ENCODE results near the gene GALNT17.

Gene GALNT17

DNA sequence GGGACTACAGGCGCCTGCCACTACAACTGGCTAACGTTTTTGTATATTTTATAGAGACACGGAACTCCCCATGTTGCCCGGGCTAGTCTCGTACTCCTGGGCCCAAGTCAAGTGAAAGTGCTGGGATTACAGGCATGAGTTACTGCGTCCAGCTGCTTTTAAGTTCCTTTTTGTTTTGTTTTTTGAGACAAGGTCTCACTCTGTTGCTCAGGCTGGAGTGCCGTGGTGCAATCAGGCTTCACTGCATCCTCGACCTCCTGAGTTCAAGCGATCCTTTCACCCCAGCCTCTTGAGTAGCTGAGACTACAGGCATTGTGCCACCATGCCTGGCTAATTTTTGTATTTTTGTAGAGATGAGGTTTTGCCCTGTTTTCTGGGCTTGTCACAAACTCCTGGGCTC, 155.0 kb downstream of the GALNT17 start:
- no peak for DNase-seq

DNA sequence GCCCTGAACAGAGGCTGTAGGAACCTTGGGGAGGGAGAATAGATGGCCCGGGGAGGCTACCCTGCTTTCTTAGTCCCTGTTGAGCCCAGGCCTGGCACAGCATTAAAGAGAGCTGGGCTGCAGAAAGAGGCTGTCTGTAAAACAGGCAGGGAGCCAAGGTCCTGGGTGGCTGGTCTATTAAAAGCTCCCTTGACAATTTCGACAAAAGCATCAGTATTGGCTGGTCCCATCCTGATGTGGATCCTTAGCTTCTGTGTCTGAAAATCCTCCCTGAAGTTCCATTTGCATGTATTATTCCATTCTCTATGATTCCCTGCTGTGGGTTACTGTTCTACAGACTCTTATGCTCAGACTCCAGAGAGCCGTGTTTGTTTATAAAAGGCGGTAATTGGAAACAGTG, 158.5 kb downstream of the GALNT17 start:
- no peak for DNase-seq

DNA sequence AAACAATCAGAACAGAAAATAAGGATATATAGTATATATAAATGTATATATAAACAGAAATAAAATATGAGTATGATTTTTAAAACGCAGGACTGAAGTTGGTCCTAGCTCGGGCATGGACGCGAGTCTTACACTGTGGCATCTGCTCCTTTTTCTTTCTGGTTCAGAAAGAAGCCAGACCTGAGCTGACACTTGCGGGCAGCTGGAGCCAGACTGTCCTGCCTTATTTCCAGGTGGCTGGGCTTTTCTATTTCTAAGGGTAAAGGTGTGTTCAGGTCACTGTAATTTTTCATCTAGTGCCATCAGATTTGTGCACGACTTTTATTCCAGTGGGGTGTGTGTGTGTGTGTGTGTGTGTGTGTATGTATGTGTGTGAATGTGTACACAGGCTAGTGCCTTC, 166.4 kb downstream of the GALNT17 start:
- DNase-seq, result no peak

DNA sequence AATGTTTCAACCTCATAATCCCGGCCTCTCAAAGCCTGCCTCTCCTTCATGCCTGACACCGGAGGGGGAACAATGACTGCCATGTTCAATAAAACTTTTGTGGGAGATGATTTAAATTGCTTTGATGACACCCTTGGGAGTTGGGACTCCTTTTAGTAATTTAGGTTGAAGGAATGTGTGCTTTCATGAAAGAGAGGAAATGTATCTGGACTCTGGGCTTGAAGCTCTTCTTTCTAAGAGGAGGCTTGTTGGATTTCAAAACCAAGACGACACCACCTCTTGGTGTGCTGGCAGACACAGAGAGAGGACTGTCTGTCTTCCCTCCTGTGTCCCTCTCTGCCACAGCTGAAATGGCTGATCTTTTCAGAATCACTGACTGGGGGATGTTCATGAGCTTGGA, 168.1 kb downstream of the GALNT17 start:
- DNase-seq, result no peak

DNA sequence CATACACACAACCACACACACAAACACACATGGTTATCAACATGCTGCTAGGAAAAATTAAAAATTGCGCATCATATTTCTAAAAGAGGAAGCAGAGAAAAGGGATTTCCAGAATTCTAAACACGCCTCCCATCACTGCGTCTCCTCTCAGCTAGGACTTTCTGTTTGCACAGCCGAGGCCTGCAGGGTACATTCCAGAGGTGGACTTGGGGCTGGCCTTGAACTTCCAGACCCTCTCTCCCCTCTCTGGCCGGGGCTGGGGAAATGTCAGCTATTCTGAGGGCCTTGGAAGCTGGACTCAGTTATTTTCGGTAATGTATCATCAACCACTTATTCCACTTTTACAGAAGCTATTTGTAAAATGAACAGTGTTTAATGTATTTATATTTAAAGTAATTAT, 168.7 kb downstream of the GALNT17 start:
- no peak for DNase-seq

DNA sequence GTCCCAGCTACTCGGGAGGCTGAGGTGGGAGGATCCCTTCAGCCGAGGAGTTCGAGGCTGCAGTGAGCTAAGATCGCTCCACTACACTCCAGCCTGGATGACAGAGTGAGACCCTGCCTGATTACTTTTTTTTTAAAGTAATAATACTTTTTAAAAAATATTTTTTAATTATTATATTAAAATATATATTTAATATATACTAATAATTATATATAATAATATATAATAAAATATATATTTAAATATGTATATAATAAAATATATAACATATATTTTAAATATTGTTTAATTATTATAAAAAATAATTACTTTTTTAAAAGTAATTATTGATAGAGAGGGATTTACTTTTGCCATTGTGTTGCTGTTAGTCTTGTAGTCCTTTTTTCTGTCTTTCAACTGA, 169.2 kb downstream of the GALNT17 start:
- DNase-seq, result no peak

DNA sequence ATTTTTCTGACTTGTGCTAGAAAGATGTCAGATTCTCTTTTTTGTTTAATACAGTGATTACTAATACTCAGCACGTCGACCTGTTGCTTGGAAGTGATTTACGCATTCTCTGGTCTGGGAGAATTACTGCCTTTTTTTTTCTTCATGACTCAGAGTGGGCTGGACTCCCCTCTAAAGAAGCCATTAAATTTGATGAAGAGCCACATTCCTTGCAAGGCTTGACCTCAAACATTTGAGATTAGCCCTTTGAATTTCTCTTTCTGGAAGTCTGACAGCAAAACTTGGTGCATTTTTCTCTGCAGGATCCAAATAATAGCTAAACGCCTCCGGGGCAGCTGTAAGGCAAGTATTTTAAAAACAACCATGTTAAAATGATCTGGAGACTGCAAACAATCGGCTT, 171.6 kb downstream of the GALNT17 start:
- DNase-seq, result no peak

DNA sequence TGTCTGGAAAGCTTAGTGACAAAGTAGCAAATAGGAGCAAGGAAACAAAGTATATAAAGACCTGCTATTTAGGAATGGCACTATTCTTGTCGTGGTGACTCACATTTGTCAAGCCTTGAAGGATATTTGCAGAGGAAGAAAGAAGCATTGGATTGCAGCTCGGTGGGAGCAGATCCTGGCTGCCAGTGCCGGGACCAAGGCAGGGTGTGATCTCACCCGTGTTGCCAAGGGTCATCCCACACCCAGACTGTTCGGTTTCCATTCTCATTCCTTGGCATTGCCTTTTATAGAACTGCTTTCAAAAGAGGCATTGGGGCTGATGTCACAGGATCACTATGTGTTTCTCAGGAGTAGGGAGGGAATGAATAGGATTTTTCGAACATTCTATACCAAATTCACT, 176.2 kb downstream of the GALNT17 start:
- no peak for DNase-seq

DNA sequence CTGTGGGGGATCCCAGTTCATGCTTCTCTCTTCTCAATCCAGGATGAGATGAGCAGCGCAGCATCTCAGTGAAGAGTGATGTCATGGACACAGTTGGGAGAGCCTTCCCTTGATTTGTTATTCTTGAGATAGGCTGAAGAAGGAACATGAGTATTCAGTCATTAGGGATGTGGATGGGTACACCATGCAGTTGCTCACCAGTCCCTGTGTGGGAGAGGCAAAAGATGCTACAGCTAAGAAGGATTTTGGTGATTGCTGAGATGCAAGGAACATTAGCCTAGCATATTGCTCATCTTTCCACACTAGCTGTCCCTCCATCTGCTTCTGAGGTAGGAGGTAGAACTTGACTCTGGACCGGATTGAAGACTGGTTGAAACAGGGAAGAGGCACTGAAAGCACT, 179.6 kb downstream of the GALNT17 start:
- no peak for DNase-seq

DNA sequence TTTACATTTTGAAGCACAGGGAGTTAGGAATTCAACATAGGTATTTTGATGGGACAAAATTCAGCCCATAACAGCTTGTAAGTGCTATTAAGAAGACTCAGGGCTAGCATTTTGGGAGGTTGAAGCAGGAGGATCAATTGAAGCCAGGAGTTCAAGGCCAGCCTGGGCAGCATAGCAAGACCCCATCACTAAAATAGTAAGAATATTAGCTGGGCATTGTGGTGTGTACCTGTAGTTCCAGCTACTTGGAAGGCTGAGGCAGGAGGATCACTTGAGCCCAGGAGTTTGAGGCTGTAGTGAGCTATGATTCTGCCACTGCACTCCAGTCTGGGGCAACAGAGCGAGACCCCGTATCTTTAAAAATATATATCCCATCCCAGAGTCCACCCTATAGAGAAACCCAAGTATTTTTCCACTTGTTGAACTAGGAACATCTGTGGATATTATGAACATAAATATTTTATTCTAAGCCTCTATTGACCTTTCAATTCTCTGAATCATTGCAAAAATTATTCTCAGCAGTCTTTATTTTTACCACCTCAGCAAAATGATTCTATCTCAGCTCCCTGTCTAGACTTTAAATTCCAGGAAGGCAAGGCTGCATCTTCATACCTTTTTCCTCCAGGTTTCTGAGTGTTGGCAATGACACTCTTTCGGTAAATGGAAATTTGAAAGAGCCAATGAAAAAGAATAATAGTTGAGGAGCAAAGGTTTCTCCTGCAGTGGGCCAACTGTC, 181.0 kb downstream of the GALNT17 start:
- no peak for DNase-seq

DNA sequence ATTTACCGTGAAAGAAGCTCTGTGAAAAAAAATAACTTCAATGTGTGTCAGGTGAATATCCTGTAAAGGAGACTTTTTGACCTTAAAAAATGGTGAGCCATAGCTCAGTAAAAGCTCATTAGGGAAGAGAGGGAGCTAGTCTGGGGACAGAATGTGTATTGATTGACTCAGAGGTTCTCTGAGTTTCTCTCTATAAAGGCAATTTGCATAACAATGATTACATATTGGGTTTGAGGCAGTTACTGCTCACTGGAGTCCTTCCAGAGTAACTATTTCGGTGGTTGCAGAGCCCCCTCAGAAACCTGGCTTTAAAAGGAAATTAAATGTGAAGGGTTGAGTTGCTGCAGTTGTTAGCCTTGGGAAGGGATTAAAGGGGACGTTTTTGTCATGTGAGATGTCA, 181.6 kb downstream of the GALNT17 start:
- DNase-seq, result no peak

DNA sequence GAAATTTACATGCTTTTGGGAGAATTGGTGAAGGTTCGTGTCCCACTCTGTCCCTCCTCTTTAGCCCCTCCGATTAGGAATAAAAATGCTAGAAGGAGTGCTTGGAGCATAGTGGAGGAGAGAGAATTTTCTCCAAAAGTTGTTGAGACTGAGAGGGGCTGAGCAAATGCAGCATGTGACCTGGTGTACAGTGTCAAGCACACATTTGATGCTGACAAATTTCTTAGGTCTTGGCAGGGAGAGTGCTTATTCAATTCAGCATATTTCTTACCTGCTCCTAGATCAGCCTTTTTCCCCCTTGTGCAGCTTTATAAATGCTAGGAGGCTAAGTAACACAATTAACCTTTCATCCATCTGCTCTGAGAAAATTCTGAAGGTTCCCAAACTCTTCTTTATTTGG, 189.0 kb downstream of the GALNT17 start:
- no peak for DNase-seq

DNA sequence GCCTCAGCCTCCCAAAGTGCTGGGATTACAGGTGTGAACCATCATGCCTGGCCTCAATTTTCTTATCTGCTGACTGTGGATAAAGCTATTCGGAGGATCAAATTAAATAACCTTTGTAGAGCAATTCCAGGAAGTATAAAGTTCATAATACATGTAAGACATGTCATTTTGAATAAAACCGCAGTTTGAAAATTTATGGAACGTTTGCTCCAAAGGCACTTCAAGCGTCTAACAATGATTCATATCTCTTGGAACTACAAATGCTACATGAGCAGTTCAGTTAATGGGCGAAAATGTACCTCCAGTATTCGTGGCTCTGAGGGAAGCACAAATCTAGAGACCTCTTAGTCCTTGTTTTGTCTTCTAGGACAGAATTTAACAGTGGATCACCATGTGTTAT, 190.3 kb downstream of the GALNT17 start:
- no peak for DNase-seq

DNA sequence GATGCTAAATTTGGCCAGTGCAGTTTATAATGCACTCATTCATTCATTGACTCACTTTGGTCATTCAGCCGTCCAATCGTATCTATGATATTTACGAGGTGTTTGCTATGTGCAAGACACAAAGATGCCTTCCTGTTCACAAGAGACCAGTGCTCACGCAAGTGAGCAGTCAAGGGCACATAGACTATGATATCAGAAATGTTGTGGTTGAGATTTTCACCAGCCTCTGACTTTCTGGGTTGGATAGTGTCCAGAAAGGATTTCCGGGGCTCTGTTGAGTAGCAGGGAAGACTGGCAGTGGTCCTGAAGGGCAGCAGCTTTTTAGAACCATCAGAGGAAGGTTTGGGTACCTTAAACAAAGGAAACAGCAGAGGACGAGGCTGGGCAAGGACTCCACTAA, 191.8 kb downstream of the GALNT17 start:
- no peak for DNase-seq

DNA sequence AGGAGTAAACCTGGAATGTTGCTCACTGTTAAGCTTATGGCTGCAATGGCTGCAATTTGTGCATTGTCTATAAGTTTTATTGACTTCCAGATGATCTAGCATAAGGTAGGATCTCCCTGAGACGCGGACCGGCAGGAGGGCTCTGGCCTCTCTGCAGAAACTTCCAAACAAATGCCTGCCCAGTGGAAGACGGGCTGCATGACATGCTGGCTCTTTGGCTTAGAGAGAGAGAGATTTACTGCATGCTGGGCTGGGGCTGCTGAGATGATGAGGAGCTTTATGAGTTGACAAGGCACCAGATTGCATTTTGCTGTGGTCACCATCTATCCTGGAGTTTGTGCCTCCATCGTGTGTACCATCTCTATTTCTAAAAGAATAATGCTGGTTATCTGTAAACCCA, 193.2 kb downstream of the GALNT17 start:
- no peak for DNase-seq

DNA sequence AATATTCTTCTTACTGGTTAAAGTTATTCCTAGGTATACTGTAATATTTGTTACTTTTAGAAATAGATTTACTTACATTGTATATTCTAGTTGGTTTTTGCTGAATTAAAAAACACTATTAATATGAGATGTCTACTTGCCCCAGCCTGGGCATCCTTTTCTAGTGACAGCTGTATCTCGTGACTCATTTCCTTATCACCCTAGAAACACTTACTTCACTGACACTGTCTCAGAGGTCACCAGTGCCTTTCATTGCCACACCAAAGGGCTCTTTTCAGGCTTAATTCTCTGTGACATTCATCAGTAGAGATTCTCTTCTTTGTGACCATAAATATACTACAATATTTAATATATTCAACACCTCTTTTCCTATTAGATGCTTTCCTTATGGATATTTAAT, 194.7 kb downstream of the GALNT17 start:
- no peak for DNase-seq

DNA sequence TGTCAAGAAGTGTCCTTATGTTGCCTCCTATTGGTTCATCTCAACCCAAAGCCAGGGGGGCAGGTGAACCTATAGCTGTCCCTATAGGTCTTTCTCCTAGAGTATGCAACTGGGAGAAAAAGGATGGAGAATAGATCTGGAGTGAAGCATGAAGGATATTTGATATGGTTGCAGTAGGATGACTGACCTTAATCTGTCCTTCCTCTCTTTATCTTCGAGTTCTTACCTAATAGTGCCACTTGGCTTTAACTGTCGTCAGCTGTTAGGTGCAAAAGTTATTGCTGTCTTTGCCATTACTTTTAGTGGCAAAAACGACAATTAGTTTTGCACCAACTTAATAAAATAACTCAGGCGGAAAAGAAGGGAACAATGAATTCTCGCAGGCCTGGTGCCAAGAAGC, 196.0 kb downstream of the GALNT17 start:
- DNase-seq, result no peak

DNA sequence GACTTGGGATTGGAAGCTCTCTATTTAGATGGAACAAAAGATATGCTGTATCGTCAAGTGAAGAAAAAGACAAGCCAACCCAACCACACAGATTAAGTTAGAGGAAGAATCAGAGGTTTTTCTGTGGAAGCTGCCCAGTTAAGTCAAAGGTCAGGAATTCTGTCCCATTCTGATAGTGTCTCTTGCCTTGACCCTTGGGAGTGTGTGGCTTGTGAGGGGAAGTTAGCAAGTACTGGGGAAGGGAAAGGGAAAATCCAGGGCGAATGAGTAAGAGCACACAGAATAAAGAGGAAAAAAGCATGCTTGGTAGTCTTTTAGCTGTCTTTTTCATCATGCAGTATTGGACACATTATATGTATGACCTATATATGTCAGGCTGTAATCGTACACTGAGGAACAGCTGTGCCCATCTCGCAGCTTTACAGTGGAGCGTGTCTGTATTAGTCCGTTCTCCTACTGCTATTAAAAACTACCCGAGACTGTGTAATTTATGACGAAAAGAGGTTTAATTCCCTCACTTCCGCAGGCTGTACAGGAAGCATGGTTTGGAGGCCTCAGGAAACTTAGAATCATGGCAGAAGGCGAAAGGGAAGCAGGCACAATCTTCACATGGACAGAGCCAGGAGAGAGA, 197.2 kb downstream of the GALNT17 start:
- no peak for DNase-seq

DNA sequence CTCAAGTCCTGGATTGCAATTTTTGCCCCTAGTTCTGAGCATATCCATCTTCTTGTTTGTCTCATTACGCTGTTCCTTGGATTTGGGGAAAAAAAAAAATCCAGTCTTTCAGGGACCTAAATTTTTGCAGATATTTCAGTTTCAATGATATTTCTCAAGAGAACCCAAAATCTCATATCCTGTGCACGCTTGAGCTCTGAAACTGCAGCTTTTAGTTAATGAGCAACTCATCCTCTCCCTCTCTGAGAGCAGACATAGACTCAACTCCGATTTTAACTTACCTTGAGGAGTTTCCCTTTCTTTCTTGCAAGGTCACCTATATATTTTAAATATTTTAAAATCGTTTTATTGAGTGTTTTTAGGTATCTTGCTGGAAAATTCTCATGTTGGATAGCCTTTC, 200.3 kb downstream of the GALNT17 start:
- DNase-seq, result no peak

DNA sequence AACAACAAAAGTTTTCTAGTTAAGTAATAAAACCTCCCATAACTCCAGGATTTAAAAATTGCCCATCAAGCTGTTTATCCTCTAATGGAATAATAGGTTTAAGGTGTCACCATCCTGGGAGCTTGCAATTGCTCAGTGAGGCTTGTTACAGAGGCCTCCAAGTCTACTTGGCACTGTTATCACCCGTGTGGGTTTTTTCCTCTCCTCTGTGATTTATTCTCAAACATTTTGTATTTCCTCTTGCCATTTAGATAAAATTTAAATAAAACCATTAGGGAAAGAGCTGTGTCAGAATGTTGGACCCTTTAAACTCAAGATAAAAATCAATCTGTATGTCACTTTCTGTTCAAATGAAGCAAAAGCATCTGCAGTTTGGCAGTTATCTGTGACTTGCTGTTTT, 202.6 kb downstream of the GALNT17 start:
- no peak for DNase-seq

DNA sequence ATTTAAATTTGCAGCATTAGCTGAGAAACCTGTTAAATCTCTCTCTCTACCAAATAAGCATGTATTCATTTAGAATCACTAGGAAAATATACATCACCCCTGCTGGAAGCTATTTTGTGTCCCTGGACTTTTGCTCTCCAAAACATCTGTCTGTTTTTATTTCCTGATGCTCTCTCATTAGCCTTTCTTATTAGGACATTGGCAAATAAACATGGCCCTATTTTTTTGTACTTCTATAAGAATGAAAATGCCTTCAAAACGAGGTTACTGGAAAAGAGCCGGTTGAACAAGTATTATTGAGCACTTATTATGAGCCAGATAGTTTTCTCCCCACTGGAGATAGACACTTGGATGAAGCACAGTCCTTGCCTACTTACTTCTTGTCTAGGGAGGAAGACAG, 206.9 kb downstream of the GALNT17 start:
- DNase-seq, result no peak

DNA sequence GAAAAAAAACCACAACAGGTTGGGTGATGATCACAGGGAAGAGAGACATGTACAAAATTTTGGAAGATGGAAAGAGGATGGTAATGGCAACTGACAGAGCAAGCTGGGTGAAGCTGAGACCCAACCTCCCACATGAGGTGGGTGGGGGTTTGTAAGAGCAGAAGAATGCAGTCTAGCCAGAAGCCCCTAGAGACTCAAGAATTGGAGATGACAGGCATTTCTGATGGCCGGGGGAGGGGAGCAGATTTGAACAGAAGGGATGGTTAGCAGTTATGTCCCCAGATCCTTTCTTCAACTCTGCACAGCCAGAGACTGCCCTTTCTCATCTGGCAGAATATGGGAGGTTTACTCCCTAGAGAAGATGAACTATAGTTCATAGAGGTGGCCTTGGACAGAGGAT, 208.0 kb downstream of the GALNT17 start:
- no peak for DNase-seq

DNA sequence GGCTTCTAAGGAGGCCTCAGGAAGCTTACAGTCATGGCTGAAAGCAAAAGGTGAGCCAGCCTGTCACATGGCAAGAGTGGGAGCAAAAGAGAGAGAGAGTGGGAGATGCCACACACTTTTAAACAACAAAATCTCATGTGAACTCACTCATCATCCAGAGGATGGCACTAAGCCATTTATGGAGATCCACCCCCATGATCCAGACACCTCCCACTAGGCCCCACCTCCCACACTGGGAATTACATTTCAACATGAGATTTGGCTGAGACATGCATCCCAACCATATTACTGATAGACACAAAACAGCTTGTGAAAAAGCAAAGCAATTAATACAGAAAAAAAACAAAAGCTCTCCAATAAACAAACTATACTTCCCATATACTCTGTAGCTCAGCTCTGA, 210.3 kb downstream of the GALNT17 start:
- no peak for DNase-seq

DNA sequence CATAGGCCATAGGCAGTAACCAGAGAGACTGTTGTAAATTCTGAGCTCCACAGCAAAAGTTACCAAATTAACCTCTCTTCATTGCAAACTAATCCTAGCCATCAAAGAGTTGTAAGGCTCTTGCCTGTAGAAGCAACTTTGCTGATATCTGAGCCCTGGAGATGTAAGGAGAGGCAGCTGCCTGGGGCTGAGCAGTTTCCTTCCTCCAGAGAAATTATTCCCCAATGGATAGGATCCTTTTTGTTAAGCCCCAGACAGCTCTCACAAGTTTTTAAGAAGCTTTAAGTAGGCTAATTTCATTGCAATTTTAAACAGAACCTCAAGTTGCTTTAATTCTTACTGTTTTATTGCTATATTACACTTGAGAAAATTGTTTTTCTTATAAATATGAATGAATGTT, 211.1 kb downstream of the GALNT17 start:
- no peak for DNase-seq

DNA sequence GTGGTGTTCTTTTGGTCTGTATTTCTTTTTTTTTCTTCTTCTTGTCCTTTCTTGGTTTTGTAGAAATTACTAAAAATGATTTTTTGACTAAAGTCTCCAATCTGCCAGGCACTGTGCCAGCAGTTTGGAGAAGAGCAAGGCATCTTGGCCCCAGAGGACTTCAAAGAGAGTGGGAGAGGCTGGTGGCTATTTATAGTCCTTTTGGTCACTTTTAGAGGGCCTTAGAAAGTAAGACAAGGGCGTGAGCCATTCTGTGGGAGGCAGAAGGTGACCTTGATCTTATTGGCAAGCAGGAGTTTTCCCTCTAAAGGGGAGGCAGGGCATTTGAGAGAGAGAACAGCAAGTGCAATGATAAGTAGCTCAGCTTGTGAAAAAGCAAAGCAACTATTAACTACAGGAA, 211.9 kb downstream of the GALNT17 start:
- DNase-seq, result no peak

All from CD4-positive, alpha-beta T cell treated with Interferon gamma for 1 hour (primary cell).